ENCODE results near the gene SLC7A6.
"Not testable (repeated sequence)": the region's sequence is repeated elsewhere in the genome, so short reads cannot be mapped to it uniquely, and the experiment has no call there.

The SLC7A6 gene

GRCh38 chr16:68285683-68286082, 21.4 kb downstream of the SLC7A6 start:
- DNase-seq: no peak

- no peak for DNase-seq
These were observed 22.1 kb downstream of the SLC7A6 start for GRCh38 chr16:68286153-68287074.

GRCh38 chr16:68287276-68288251, 23.2 kb downstream of the SLC7A6 start:
- DNase-seq: peak; percentile 30

- DNase-seq: no peak
These were observed 23.9 kb downstream of the SLC7A6 start for GRCh38 chr16:68288252-68288650.

- DNase-seq: not testable (repeated sequence)
These were observed 24.5 kb downstream of the SLC7A6 start for GRCh38 chr16:68288796-68289195.

- DNase-seq: no peak
These were observed 24.9 kb downstream of the SLC7A6 start for GRCh38 chr16:68289202-68289601.

GRCh38 chr16:68289621-68290329, 25.4 kb downstream of the SLC7A6 start:
- DNase-seq: peak; percentile 67

GRCh38 chr16:68290450-68290849, 26.1 kb downstream of the SLC7A6 start:
- no peak for DNase-seq

GRCh38 chr16:68291227-68291626, 26.9 kb downstream of the SLC7A6 start:
- no peak for DNase-seq

GRCh38 chr16:68292425-68292824, 28.1 kb downstream of the SLC7A6 start:
- no peak for DNase-seq

- no peak for DNase-seq
These were observed 32.0 kb downstream of the SLC7A6 start for GRCh38 chr16:68296291-68296690.

- no peak for DNase-seq
These were observed 32.4 kb downstream of the SLC7A6 start for GRCh38 chr16:68296693-68297092.

GRCh38 chr16:68297908-68298307, 33.6 kb downstream of the SLC7A6 start:
- DNase-seq: no peak

GRCh38 chr16:68298312-68298711, 34.0 kb downstream of the SLC7A6 start:
- DNase-seq: no peak

GRCh38 chr16:68298907-68299561, 34.7 kb downstream of the SLC7A6 start:
- no peak for DNase-seq

- no peak for DNase-seq
These were observed 35.5 kb downstream of the SLC7A6 start for GRCh38 chr16:68299571-68300453.

- no peak for DNase-seq
These were observed 36.6 kb downstream of the SLC7A6 start for GRCh38 chr16:68300734-68301459.

GRCh38 chr16:68306633-68307032, 42.3 kb downstream of the SLC7A6 start:
- no peak for DNase-seq

GRCh38 chr16:68309799-68310198, 45.5 kb downstream of the SLC7A6 start:
- DNase-seq: no peak

GRCh38 chr16:68310437-68310773, 46.1 kb downstream of the SLC7A6 start:
- DNase-seq: no peak
